ENCODE results near the gene CENPH. TPM values are rescaled to one million over a fixed set of nuclear protein-coding genes. Genes with fewer than 3 reads are reported as not detected.

Gene CENPH
- total RNA-seq, 1 experiment from 2014 or later, result 79.0 TPM

DNA sequence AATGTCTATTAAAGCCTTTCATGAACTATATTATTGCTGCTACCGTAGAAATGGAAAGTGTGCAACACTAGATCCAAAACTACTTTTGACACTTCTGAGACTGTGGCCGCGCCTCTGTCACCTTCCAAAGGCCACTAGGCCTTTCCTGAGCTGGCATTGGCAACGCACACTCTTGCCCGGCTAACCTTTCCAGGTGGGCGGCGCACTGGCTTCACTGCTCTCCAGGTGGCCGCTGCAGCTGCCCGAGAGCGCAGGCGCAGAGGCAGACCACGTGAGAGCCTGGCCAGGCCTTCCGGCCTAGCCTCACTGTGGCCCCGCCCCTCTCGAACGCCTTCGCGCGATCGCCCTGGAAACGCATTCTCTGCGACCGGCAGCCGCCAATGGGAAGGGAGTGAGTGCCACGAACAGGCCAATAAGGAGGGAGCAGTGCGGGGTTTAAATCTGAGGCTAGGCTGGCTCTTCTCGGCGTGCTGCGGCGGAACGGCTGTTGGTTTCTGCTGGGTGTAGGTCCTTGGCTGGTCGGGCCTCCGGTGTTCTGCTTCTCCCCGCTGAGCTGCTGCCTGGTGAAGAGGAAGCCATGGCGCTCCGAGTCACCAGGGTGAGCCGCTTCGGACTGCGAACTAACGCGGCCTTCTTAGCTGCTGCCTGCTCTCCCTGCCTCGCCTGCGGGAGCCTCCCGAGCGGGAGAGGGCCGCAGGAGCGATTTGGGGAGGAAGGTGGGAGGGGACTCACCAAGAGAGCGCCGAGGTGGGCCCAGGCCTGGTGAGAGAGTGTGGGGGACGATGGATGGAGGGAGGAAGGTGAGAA lies 22.5 kb upstream of the CENPH start, which contains the start of gene CCNB1 (continued):
- peak; percentile 96 for TF ChIP-seq TEAD1 (CRISPR knock-in tag; IDR thresholded peaks at IDR 0.05)
- no peak for TF ChIP-seq FOXJ3 (CRISPR knock-in tag; IDR thresholded peaks at IDR 0.05; ENCODE audit: borderline replicate concordance)
- TF ChIP-seq EMX1 (CRISPR knock-in tag; IDR thresholded peaks at IDR 0.05), result no peak
- TF ChIP-seq, protein P1, sequence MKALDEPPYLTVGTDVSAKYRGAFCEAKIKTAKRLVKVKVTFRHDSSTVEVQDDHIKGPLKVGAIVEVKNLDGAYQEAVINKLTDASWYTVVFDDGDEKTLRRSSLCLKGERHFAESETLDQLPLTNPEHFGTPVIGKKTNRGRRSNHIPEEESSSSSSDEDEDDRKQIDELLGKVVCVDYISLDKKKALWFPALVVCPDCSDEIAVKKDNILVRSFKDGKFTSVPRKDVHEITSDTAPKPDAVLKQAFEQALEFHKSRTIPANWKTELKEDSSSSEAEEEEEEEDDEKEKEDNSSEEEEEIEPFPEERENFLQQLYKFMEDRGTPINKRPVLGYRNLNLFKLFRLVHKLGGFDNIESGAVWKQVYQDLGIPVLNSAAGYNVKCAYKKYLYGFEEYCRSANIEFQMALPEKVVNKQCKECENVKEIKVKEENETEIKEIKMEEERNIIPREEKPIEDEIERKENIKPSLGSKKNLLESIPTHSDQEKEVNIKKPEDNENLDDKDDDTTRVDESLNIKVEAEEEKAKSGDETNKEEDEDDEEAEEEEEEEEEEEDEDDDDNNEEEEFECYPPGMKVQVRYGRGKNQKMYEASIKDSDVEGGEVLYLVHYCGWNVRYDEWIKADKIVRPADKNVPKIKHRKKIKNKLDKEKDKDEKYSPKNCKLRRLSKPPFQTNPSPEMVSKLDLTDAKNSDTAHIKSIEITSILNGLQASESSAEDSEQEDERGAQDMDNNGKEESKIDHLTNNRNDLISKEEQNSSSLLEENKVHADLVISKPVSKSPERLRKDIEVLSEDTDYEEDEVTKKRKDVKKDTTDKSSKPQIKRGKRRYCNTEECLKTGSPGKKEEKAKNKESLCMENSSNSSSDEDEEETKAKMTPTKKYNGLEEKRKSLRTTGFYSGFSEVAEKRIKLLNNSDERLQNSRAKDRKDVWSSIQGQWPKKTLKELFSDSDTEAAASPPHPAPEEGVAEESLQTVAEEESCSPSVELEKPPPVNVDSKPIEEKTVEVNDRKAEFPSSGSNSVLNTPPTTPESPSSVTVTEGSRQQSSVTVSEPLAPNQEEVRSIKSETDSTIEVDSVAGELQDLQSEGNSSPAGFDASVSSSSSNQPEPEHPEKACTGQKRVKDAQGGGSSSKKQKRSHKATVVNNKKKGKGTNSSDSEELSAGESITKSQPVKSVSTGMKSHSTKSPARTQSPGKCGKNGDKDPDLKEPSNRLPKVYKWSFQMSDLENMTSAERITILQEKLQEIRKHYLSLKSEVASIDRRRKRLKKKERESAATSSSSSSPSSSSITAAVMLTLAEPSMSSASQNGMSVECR (CRISPR knock-in tag; IDR thresholded peaks at IDR 0.05; ENCODE audit: borderline replicate concordance), result peak; percentile 82; the same call in 1 of the 2 replicates
- TF ChIP-seq, protein P2, sequence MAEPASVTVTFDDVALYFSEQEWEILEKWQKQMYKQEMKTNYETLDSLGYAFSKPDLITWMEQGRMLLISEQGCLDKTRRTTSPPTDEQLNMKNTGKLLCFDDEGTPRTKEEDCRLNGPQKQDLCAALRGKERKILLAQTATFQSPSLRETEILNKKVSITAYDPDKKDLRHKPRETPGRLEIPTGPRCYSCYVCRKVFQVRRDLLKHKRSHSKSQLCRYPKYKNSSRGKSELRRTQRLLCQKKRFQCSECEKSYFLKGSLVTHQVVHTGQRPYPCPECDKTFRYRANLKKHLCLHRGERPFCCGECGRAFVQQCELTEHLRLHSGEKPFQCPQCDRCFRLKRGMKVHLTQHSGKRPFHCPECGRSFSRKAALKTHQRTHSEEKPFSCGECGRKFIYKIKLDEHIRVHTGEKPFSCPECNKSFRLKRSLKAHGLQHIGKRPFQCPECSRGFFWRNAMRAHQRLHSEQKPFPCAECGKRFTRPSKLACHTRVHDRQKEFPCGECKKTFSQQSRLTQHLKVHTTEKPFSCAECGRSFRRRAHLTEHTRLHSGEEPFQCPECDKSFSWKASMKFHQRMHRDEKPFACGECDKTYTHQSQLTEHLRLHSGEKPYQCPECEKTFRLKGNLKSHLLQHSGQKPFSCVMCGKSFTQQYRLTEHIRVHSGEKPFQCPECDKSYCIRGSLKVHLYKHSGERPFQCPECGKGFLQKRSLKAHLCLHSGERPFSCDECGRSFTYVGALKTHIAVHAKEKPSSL (CRISPR knock-in tag; conservative IDR thresholded peaks at IDR 0.05), result no peak
- TF ChIP-seq, protein P3, sequence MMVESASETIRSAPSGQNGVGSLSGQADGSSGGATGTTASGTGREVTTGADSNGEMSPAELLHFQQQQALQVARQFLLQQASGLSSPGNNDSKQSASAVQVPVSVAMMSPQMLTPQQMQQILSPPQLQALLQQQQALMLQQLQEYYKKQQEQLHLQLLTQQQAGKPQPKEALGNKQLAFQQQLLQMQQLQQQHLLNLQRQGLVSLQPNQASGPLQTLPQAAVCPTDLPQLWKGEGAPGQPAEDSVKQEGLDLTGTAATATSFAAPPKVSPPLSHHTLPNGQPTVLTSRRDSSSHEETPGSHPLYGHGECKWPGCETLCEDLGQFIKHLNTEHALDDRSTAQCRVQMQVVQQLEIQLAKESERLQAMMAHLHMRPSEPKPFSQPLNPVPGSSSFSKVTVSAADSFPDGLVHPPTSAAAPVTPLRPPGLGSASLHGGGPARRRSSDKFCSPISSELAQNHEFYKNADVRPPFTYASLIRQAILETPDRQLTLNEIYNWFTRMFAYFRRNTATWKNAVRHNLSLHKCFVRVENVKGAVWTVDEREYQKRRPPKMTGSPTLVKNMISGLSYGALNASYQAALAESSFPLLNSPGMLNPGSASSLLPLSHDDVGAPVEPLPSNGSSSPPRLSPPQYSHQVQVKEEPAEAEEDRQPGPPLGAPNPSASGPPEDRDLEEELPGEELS (CRISPR knock-in tag; IDR thresholded peaks at IDR 0.05), result 0 out of 2 replicates have a peak, but pooled peaks have one; percentile 12
- TF ChIP-seq, protein P4, sequence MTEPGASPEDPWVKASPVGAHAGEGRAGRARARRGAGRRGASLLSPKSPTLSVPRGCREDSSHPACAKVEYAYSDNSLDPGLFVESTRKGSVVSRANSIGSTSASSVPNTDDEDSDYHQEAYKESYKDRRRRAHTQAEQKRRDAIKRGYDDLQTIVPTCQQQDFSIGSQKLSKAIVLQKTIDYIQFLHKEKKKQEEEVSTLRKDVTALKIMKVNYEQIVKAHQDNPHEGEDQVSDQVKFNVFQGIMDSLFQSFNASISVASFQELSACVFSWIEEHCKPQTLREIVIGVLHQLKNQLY (CRISPR knock-in tag; IDR thresholded peaks at IDR 0.05), result no peak
- TF ChIP-seq, protein P5, sequence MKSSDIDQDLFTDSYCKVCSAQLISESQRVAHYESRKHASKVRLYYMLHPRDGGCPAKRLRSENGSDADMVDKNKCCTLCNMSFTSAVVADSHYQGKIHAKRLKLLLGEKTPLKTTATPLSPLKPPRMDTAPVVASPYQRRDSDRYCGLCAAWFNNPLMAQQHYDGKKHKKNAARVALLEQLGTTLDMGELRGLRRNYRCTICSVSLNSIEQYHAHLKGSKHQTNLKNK (CRISPR knock-in tag; IDR thresholded peaks at IDR 0.05), result no peak
- peak; percentile 34; the same call in 1 of the 2 replicates for TF ChIP-seq CBFB (CRISPR knock-in tag; IDR thresholded peaks at IDR 0.05; ENCODE audit: low read depth)
- TF ChIP-seq, protein P6, sequence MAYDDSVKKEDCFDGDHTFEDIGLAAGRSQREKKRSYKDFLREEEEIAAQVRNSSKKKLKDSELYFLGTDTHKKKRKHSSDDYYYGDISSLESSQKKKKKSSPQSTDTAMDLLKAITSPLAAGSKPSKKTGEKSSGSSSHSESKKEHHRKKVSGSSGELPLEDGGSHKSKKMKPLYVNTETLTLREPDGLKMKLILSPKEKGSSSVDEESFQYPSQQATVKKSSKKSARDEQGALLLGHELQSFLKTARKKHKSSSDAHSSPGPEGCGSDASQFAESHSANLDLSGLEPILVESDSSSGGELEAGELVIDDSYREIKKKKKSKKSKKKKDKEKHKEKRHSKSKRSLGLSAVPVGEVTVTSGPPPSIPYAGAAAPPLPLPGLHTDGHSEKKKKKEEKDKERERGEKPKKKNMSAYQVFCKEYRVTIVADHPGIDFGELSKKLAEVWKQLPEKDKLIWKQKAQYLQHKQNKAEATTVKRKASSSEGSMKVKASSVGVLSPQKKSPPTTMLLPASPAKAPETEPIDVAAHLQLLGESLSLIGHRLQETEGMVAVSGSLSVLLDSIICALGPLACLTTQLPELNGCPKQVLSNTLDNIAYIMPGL (CRISPR knock-in tag; IDR thresholded peaks at IDR 0.05), result peak; percentile 63; the same call in 1 of the 2 replicates
- TF ChIP-seq NFE2L1 (CRISPR knock-in tag; IDR thresholded peaks at IDR 0.05), result peak; percentile 63; the same call in 1 of the 2 replicates
- TF ChIP-seq FOXP1 (CRISPR knock-in tag; IDR thresholded peaks at IDR 0.05; ENCODE audit: borderline replicate concordance), result peak; percentile 94
- peak; percentile 97 for TF ChIP-seq NFYB (CRISPR knock-in tag; conservative IDR thresholded peaks at IDR 0.05; ENCODE audit: low read depth)
- TF ChIP-seq, protein P7, sequence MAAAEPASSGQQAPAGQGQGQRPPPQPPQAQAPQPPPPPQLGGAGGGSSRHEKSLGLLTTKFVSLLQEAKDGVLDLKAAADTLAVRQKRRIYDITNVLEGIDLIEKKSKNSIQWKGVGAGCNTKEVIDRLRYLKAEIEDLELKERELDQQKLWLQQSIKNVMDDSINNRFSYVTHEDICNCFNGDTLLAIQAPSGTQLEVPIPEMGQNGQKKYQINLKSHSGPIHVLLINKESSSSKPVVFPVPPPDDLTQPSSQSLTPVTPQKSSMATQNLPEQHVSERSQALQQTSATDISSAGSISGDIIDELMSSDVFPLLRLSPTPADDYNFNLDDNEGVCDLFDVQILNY (CRISPR knock-in tag; IDR thresholded peaks at IDR 0.05), result peak; percentile 76; the same call in 1 of the 2 replicates
- TF ChIP-seq, protein P8, sequence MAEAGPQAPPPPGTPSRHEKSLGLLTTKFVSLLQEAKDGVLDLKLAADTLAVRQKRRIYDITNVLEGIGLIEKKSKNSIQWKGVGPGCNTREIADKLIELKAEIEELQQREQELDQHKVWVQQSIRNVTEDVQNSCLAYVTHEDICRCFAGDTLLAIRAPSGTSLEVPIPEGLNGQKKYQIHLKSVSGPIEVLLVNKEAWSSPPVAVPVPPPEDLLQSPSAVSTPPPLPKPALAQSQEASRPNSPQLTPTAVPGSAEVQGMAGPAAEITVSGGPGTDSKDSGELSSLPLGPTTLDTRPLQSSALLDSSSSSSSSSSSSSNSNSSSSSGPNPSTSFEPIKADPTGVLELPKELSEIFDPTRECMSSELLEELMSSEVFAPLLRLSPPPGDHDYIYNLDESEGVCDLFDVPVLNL (CRISPR knock-in tag; IDR thresholded peaks at IDR 0.05; ENCODE audit: borderline replicate concordance, low read depth), result no peak
- peak; percentile 100 for TF ChIP-seq MYBL2 (CRISPR knock-in tag; IDR thresholded peaks at IDR 0.05)

Data from WTC11 (cell line).